Measurements from ENCODE around the gene VEGFD.

GRCh38 chrX:15350329-15350996, 33.8 kb downstream of the VEGFD start:
- TF ChIP-seq POLR2A (IDR thresholded peaks at IDR 0.05) (no peak), CTCF (IDR thresholded peaks at IDR 0.05) (no peak)
